Smooth muscle cell of the umbilical artery (primary cell): ENCODE results near the gene MRPL51. TPM values are rescaled to one million over a fixed set of nuclear protein-coding genes. Genes with fewer than 3 reads are reported as not detected.

Experiments used
- total RNA-seq: library from RNA; depleted of rRNA; stranded (reverse); fragments of >200 nt; gene quantifications from 2 replicates; pipeline ENCODE4 v1.2.3, GENCODE V29; 2014

Gene MRPL51
- total RNA-seq: 91.5 and 97.4 TPM in 2 replicates

GRCh38 chr12:6492838-6493496 lies at the start of gene MRPL51:
MRPL51 (minus strand) TSS chr12:6493262; CDS start chr12:6493136, 126 bp downstream.

GRCh38 chr12:6533923-6534694 lies 41.0 kb upstream of the MRPL51 start, which contains the start of gene GAPDH:
GAPDH (plus strand) TSS chr12:6534517; CDS start chr12:6534833, 316 bp downstream.

DNA sequence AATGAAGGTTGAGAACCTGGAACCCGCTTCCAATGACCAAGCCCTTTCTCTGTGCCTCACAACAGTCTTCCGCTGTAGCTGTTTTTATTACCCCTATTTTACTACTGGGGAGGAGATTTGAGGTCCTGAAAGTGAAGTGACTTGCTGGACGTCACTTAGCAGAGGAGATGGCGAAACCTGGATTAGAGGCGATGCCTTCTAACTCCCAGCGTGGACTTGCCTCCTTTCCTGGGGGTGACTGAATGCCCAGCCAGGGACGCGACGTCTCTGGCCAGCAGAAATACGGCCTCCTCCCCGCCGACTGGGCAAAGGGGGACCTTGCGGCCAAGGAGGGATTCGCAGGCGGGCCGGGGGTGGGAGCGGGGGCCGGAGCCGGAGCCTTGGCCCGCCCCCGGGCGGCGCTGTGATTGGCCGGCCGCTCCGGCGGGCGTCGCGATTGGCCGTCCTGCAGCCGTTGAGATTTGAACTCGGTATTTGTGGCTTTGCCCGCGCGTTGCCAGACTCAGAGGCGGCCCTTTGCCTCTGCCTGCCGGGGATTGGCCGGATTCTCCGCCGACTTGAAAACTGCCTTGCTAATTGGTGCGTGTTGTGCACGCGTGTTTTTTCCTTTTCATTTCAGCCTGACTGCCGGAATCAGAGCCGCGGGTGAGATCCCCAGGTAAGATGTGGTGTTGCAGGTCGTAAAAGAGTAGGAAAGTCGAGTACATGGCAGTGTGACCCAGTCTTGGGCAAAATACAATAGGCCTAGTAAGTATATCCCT lies 615 bp upstream of the MRPL51 start, which contains the start of gene NCAPD2:
Gene NCAPD2, plus strand, starts transcription at position 606 of the 761 bp plus-strand sequence. CDS start 997 bp downstream, outside the sequence.

DNA sequence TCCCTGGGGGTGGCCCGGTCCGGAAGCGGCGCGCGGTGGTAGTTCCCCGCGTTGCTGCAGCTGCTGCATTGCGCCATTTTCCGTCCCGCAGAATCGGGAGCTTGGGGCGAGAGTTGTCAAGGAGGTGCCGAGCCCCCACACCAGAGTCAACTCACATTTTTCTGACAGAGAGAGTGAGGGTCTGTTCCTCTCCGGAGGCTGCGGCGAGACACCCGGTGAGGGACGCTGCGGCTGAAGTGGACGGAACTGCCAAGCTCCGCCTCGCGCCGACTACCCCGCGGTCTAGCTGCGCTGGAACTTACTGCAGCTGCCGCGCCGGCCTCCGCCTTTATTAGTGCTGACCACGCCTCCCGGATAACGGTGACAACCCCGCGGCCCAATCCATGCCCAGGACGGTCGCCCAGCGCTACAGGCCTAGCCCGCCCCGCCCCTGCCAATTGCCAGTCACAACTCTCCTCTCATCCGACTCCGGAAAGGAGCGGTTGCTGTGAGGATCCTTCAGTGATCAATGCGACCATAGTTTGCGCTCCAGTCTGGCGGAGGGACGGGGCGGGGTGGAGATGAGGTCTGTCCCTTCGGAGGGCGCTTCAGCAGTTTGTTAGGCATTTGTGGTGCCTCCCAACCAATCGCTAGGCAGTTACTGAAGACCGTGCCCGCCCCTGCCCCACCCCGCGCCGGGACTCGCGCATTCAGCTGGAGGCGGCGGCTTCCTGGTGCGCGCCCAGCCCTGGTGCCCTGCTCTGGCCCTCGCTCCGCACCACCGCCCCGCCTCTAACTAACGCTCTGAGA lies 22.5 kb downstream of the MRPL51 start, which contains the start of gene VAMP1:
Gene VAMP1, minus strand, starts transcription at position 303 of the 789 bp plus-strand sequence. Its CDS starts 146 bp downstream, at position 157.

GRCh38 chr12:6451348-6452244 lies 41.5 kb downstream of the MRPL51 start, which contains the start of gene TAPBPL:
TAPBPL (plus strand) TSS chr12:6452042; CDS start chr12:6452249, 207 bp downstream.

GRCh38 chr12:6444704-6445688 lies 48.1 kb downstream of the MRPL51 start, which contains the start of gene CD27:
CD27 (plus strand) TSS chr12:6444955; CDS start chr12:6445096, 141 bp downstream.

Other genes with a start within 250 kb of the MRPL51 start
- gene PLEKHG6, start 182.6 kb downstream of the MRPL51 start, total RNA-seq: not detected in 2 replicates
- 93.4 and 152 TPM in 2 replicates for gene TNFRSF1A, start 151.2 kb downstream of the MRPL51 start, total RNA-seq
- gene SCNN1A, start 117.7 kb downstream of the MRPL51 start, total RNA-seq: 0.28 and 0.30 TPM in 2 replicates
- gene LTBR, start 109.1 kb downstream of the MRPL51 start, total RNA-seq: 52.1 and 63.8 TPM in 2 replicates
- not detected in 2 replicates for gene CD27, start 48.3 kb downstream of the MRPL51 start, total RNA-seq
- 10.3 and 15.7 TPM in 2 replicates for gene TAPBPL, start 41.2 kb downstream of the MRPL51 start, total RNA-seq
- 5.3 and 7.4 TPM in 2 replicates for gene VAMP1, start 22.6 kb downstream of the MRPL51 start, total RNA-seq
- gene NCAPD2, start 840 bp upstream of the MRPL51 start, total RNA-seq: 34.4 and 64.1 TPM in 2 replicates
- gene GAPDH, start 41.3 kb upstream of the MRPL51 start, total RNA-seq: 7,061 and 9,871 TPM in 2 replicates
- gene IFFO1, start 62.8 kb upstream of the MRPL51 start, total RNA-seq: 10.4 and 11.8 TPM in 2 replicates
- 20.8 and 32.5 TPM in 2 replicates for gene NOP2, start 75.0 kb upstream of the MRPL51 start, total RNA-seq
- 195 and 243 TPM in 2 replicates for gene CHD4, start 114.1 kb upstream of the MRPL51 start, total RNA-seq
- not detected in 2 replicates for gene LPAR5, start 142.7 kb upstream of the MRPL51 start, total RNA-seq
- gene ACRBP, start 154.2 kb upstream of the MRPL51 start, total RNA-seq: 0.46 TPM in 1 of 2 replicates, not detected in the other
- gene ING4, start 169.9 kb upstream of the MRPL51 start, total RNA-seq: 26.4 and 36.8 TPM in 2 replicates
- 11.0 and 20.2 TPM in 2 replicates for gene ZNF384, start 196.1 kb upstream of the MRPL51 start, total RNA-seq
- gene PIANP, start 207.6 kb upstream of the MRPL51 start, total RNA-seq: 0.23 and 0.30 TPM in 2 replicates
- gene COPS7A, start 230.8 kb upstream of the MRPL51 start, total RNA-seq: 78.9 and 83.4 TPM in 2 replicates